ENCODE data around the gene PRDM16.
"Not testable (repeated sequence)": the region's sequence is repeated elsewhere in the genome, so short reads cannot be mapped to it uniquely, and the experiment has no call there.

The PRDM16 gene

GRCh38 chr1:3272321-3273045, 203.5 kb downstream of the PRDM16 start:
- DNase-seq, result no peak

DNA sequence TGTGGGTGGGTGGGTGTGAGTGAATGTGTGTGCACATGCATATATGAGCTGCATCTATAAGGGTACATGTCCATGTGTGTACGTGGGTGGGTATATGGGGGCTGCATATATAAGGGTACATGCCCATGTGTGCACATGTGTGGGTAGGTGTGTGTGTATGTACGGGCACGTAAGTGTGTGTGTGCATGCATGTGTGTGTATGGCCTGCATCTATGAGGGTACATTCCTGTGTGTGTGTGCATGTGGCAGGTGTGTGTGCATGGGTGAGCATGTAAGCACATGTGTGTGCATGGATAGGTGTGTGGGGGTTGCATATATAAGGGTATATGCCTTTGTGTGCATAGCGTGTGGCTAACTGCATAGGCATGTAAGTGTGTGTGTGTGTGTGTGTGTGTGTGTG, 204.4 kb downstream of the PRDM16 start:
- DNase-seq, result no peak

GRCh38 chr1:3274972-3275371, 206.0 kb downstream of the PRDM16 start:
- no peak for DNase-seq

GRCh38 chr1:3275471-3276340, 206.7 kb downstream of the PRDM16 start:
- no peak for DNase-seq

DNA sequence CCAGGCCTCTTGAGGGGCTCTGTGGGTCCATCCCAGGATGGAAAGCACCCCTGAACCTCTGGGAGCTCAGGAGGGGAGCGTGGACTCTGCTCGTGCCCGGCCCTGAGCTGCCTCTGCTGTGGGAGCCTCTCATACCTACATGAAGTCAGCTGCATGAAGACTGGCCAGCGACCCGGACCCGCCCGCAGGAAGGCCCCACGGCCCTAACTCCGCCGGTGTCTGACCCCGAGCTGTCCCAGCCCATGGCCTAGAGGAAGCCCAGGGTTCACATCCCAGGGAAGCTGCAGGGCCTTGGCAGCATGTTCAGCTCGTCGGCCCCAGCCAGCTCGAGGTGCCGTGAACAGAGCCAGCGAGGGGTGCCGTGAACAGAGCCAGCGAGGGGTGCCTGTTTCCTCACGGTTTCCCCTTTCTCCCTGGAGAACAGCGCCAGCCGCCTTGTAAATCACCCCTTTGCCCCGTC, 207.4 kb downstream of the PRDM16 start:
- no peak for DNase-seq

DNA sequence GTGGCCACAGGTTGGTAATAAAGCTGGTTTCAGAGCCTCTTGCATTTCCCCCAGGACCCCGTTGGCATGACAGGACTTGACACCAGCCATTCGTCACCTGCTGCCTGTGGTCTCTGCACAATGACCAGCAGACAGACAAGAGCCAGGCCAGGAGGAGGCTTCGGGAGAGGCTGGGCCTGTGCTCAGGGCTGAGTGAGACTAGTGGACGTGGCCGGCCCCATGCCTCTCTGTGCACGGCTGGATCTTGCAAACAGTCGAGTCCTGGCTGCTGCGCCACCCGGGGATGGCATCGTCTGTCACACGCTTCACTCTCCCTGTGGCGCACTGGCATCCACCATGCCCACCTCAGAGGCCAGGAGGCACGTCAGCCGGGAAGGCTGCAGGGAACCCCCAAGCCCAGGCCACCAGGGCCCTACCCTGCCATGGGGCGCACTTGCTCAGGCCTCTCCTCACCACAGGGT, 208.0 kb downstream of the PRDM16 start:
- no peak for DNase-seq

DNA sequence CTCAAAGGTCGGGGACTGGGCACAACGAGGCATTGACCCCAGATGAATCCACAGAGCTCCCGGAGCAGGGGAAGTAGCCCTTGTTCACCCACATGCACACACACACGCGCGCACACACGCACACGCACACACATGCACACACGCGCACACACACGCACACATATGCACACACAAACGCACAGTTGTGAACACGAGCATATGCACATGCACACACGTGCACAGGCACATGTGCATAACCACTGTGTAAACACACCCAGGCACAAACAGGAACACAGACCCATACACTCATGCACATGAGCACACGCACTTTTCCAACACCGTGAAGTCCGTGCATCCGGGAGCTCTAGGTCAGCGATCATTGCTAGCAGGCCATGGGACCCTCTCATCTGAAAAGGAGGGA, 208.6 kb downstream of the PRDM16 start:
- no peak for DNase-seq

- no peak for DNase-seq
Observed at GRCh38 chr1:3278416-3279181, 209.6 kb downstream of the PRDM16 start.

GRCh38 chr1:3279182-3279470, 210.1 kb downstream of the PRDM16 start:
- no peak for DNase-seq

- DNase-seq, result no peak
Observed at GRCh38 chr1:3281735-3282134, 212.7 kb downstream of the PRDM16 start.

GRCh38 chr1:3282186-3282585, 213.2 kb downstream of the PRDM16 start:
- no peak for DNase-seq

DNA sequence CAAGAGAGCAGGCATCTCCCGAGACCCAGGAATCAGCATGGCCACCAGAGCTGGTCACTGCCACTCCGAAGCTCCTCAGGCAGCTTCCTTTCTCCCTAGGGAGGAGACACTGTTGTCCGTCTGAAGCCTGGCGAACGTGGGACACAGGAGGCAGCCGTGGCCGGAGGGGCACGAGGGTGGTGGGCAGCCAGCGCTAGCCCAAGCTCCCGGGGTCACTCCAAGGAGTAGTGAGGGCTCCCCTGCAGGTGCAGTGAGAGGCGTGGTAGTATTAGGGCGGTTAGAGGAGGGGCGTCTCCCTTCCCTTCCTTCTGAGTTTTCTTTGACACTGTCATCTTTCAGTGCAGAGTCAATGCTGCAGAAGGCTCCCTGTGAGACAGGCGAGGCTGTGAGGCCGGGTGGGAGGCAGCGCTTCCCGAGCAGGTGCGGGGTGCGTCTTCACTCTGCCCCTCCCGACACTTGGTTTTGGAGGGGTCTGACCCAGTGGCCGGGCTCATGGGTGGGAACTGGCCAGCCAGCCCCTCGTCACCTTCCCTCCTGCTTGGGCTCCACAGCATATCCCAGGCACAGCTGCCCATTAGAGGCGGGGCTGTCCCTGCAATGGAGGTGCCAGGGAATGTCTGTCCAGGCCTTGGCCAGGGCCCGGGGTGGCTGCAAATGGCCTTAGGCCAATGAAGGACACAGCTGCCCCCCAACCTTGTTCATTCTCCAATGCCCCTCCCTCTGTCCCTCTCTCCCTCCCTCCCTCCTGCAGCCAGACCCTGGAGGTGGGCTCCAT, 213.8 kb downstream of the PRDM16 start:
- DNase-seq, result no peak

DNA sequence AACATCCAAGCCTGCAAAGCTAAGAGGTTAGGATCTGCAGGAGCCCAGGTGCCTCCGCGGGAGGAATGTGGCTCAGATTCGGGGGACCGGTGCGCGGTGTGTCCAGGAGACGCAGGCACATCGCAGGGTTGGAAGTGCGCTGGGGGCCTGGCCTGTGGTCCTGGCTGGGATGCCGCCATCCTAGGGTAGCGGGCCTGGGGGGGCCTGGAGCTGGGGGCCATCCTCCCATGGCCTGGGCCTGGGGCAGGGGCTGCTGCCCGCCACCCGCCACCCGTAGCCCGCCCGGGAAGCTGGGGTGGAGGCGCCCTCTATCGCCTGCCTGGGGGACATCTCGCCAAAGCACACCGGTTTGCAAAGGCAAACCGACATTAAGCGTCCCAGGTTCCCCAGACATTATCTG, 214.8 kb downstream of the PRDM16 start:
- DNase-seq, result no peak

DNA sequence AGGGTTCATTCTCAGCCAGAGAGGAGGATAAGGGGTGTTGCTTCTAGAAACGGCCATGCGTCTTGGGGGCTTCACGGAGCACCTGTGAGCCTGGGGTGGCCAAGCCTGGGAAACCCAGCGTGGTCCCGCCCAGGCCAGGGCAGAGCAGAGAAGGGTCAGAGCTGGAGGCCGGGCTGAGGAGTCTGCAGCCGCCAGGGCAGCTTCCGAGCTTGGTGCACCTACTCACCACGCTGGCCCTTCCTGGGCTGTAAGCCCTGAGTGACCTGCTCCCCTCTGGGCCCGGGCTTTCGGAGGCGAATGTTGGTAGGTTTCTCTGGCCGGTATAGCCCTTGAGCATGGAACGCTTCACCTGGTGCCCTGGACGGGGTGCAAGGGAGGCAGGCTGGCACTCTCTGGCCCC, 215.7 kb downstream of the PRDM16 start:
- DNase-seq, result no peak

DNA sequence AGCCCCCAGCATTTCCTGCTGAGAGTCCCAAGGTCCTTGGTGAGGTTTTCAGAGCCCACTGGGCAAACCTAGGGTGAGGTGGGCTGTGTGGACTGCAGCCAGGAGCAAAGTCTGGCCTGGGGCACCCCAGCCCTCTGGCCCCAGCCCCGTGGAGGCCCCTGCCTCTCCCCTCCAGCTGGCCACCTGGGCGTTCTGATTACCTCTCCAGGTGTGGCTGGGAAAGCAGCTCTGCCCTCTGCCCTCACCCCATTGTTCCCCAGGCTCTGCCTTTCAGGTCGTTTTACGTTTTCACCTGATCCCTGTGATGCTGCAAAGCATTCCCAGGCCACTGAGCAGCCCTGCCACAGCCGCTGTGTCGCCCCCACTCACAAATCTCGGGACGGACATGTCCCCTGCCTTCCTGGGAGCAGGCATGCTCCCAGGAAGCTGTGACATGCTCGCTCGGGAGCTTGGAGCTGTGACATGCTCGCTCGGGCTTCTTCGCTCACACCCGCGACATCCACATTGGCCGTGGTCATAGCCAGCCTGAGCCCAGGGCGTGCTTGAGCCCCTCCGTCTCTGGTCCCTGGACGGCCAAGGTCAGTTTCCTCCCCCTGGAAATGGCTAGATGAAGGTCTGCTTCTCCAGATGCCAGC, 216.2 kb downstream of the PRDM16 start:
- no peak for DNase-seq

DNA sequence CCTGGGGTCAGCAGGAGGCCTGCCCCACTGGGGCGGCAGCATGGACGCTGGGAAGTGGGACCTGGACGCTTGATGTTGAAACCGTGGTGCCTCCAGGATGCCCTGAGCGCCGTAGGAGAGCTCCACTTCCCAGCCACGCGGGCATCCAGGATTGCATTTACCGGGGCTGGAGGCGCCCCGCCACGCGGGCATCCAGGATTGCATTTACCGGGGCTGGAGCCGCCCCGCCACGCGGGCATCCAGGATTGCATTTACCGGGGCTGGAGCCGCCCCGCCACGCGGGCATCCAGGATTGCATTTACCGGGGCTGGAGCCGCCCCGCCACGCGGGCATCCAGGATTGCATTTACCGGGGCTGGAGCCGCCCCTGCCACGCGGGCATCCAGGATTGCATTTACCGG, 218.1 kb downstream of the PRDM16 start:
- DNase-seq, result not testable (repeated sequence)

DNA sequence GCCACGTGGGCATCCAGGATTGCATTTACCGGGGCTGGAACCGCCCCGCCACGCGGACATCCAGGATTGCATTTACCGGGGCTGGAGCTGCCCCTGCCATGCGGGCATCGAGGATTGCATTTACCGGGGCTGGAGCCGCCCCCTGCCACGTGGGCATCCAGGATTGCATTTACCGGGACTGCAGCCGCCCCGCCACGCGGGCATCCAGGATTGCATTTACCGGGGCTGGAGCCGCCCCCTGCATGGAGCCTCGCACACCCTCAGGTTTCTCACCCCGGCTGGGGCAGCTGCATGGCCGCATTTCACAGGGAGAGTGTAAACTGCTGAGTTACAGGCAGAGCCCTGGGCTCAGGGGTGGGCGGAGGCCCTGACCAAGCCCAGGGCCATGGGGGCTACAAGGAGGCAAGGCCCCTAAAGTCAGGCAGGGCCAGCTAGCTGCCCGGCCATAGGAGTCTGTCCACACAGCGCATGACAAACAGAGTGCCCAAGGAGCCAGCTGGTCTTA, 218.7 kb downstream of the PRDM16 start:
- no peak for DNase-seq

DNA sequence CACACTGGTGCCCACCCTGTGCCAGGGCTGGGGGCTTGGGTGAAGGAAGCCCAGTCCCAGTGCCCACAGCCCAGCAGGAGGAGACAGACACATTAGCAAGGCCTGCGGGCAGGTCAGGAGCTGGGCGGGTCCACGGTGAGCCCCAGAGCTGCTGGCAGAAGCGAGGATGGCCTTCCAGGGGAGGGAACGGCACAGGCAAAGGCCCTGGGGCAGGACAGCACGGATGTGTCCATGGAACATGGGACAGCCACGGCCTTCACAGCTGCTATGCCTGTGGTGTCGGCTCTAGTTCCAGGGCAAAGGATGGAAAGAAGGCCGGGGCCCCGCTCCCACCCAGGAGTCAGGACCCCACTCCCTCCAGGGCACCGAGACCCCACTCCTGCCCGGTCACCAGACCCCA, 220.5 kb downstream of the PRDM16 start:
- no peak for DNase-seq

DNA sequence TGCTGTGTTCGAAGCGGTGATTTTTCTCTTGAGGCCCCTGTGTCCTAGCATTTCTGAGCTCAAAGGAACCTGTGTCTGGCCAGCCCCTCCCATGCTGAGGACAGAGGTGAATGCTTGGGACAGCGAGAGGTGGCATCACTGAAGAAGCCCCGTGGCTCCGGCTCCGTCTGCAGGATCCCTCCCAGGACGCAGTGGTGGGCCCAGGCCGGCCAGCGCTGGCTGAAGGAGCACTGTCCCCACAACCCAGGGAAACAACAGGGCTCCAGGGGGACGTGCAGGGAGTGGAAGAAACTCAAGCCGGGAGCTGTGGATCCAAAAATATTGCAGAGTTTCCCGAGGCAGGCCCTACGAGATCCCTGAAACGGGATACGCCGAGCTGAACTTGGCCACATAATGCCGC, 221.4 kb downstream of the PRDM16 start:
- DNase-seq, result no peak

GRCh38 chr1:3290915-3291314, 221.9 kb downstream of the PRDM16 start:
- no peak for DNase-seq

DNA sequence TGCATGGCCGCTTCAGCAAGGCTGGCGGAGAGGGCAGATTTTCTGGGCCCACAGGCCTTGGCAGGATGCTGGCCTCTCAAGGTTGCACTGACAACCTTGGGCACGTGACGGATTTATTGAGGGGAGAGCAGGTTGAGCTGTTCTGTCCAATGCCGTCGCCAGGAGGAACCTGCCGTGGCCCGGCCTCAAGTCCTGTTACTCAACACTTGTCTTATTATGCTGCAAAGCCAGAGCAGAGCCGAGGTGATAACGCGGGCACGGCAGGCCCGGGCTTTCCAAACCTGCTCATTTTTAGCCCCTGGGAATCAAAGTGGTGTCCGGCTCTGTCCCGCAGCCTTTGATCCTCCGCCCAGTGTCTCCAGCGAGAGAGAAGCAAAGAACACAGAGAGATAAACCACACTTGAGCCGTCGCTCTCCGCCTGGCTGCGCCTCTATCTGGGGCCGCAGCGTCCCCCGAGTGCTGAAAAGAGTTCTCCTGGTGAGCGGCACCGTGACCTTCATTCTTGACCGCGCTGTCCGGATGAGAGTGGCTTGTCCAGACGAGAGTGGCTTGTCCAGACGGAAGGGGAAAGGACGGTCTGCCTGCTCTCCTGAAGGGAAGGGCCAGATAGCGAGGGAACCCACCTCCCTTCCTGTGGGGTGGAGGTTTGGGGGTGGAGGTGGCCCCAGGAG, 223.2 kb downstream of the PRDM16 start:
- DNase-seq, result no peak

Data from activated CD8-positive, alpha-beta memory T cell treated with anti-CD3 and anti-CD28 coated beads for 24 hours (primary cell).